ELR (cell line): ENCODE results near the gene MYZAP.

Experiments used
- DNase-seq: peaks from one replicate; pipeline ENCODE4 v3.0.0-alpha.2; 2015; ENCODE audit warnings: low read depth

MYZAP gene

DNA sequence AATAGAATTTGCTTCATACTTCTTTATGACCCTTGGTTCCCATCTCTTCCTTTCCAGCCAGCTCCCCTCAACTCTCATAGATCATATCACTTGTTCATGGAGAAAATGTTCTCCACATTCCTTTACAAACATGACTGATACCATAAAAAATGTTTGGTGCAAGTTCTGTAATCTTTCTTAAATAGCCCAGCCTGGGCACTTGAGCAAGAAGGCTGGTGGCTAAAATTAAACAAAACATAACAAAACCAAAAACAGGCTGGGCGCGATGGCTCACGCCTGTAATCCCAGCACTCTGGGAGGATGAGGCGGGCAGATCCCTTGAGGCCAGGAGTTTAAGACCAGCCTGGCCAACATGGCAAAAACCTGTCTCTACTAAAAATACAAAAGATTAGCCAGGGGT is 105.9 kb downstream of the MYZAP start:
- peak; percentile 19 for DNase-seq

DNA sequence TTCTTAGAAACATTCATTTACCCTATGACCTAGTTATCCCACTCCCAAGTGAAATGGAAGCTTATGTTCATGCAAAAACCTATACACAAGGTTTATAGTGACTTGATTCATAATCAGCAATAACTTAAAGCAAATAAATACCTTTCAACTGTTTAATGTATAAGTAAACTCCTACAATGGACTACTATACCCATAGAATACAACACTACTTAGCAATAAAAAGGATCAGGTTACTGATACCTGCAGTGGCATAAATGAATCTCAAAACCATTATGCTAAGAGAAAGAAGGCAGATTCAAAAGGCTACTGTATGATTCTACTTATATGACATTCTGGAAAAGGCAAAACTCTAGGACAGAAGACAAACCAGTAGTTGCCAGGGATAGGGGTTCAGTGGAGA is 106.5 kb downstream of the MYZAP start:
- no peak for DNase-seq

DNA sequence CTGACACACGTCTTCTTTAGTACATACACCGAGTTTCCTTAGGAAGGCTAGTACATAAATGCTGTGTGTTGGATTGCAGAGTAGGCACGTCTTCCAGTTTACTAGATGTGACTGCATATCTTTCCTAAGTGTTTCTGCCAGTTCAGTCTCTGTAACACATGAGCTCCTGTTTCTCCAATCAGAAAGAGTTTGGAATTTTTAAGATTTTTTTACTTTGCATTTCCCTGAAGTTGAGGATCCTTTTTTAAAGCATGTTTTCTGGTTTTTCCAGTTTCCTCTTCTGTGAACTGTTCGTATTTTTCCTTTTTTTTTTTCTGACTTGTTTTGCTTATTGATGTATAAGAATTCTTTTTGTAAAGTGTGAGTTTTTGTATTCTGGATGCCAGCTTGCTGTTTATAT is 107.3 kb downstream of the MYZAP start:
- DNase-seq: no peak

DNA sequence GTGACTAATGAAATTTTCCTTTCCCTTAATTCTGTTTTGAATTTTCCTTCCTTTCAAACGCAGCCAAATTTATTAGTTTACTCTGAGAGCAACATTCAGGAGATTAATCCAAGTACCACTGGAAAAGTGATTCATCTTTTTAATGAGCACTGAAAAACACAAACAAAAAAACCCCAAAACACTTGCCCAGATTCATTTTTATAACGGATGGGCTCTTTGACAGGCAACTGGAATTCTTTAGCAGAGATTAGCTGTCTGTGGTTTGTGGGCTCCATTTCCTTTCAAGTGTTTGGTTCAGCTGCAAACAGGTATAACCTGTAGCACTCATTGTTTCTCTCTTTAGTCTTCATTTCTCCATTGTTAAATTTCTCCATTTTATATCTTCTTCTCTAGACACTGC is 111.7 kb downstream of the MYZAP start:
- DNase-seq: peak; percentile 51

DNA sequence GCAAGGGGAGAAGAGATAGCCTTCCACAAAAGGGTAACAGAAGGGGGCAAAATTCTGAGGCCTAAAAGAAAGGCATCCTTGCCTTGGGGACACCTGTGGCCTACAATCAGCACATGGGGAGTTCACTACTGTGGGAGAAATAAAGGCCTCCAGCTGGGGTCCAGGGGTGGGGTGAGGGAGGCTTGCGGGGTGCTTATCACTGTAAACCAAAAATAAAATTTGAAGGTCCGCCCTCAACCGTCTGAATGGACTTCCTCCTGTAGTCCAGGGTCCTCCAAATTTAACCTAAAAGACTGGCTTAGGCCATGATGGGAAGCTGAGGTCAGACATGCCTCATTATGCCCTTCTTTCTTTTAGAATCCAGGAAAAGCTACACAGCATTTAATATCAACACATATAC is 112.7 kb downstream of the MYZAP start:
- DNase-seq: no peak

DNA sequence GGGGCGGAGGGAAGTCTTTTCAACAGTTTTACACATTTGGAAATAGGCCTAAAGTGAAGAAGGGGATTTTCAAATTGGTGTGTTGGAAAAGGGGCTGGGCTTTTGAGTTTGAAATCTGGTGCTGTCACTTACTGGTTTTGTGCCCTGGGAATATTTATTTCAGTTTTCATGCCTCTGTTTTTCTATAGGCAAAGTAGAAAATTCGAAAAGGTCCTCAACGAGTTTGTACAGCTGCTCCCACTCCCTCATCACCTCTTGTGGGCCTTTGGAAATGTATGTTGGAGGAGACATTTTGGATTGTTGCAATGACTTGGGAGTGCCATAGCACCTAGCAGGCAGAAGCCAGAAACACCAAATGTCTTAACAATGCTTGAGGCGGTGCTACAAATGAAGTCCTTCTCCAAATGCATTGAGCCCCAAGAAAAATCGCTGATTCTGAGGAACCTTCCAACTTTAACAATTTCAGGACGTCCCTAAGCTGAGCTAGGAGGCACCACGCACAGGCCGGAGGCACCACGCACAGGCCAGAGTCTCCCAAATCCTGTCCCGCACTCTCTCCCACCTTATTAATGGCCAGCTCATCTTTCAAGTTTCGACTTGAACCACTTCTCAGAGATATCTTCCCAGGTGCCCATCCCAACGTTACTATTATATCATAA is 114.2 kb downstream of the MYZAP start:
- no peak for DNase-seq

DNA sequence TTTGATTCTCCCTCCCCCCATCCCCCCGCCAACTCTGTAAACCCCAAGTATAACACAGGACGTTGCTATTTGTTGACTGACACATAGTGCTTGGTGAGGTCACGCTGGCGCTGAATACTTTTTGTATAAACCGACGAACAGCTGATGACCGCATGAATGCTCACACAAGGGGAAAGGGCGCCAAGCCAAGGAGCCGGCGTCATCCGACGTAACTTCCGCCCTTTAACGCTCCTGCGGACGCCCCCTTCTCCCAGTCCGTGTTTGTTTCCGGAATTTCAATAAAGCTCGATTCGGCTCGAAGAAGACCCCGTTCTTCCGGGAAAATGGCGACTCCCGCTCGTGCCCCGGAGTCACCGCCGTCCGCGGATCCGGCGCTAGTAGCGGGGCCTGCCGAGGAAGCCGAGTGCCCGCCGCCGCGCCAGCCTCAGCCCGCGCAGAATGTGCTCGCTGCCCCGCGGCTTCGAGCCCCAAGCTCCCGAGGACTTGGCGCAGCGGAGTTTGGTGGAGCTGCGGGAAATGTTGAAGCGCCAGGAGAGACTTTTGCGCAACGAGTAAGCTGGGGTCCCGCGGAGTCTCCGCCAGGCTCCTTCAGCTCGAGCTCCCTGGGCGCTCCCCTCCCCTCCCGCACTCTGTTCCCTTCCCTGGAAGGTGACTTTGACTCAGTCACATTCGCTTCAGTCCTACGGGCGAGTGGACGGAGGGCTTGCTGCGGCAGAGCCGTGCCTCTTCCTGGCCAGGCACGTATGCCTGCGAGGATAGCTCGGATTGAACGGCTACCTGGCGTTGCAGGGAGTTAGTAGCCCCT is 114.9 kb downstream of the MYZAP start, which contains the start of gene POLR2M:
Gene POLR2M (plus strand): TSS at position 310 of the 805 bp plus-strand sequence. CDS start 129 bp downstream, at position 439.
- peak; percentile 99 for DNase-seq

DNA sequence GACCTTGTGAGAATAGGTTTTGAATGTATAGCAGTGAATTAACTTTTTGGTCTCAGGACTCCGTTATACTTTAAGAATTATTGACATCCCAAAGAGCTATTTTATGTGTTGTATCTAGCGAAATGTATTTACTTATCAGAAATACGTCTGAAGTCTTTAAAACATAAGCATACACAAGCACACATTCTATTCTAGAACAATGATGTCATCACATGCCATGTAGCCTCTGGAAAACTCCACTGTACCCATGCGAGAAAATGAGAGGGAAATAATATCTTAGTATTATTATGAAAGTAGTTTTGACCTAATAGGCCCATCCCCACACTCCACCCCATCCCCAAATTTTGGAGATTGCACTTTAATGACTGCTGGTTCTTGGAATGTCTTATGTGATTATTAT is 116.3 kb downstream of the MYZAP start:
- DNase-seq: peak; percentile 40

DNA sequence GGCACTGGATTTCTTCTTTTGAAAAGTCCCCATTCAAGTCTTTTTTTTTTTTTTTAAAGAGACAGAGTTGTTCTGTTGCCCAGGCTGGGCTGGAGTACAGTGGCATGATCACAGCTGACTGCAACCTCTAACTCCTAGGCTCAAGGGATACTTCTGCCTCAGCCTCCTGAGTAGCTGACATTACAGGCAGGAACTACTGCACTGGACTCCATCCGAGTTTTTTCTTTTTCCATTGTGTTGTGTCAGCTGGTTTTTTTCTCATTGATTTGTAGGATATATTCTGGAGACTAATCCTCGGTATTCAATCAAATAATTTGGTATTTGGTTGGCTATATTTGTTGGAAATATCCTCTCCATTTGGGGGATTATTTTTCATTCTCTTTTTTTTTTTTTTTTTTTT is 126.6 kb downstream of the MYZAP start:
- DNase-seq: no peak

DNA sequence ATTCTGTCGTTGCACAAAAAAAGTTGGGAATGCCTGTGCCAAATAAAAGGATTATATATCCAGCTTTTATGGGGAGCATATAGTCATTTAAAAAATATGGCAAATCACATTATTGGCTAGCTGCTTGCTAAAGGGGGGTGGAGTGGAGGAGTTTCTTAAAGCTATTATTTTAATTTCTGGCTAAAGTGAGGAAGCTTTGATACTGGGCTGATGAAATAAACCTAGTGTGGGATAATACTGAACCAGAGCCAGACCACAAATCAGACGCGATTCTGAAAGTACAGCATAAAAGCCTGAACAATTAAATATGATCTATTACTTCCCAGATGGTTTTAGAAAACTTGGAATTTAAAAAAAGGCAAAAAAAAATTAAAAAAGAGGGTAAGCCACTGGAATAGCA is 129.2 kb downstream of the MYZAP start:
- DNase-seq: no peak

DNA sequence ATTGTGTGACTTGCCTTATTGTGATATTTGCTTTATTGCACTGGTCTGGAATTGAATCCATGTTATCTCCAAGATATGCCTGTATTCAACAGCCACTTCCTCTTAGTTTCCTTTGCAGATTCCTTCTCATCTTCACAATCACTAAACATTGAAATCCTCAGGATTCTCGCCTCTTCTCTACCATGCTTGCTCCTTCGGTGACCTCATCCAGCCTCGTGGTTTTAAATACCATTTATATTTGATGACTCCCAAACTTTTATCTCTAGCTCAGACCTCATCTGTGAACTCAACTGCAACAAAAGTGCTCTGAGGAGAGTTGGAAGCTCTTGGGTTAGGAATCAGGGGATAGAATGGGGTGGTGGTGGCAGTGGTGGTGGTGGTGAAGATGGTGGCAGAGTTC is 134.7 kb downstream of the MYZAP start:
- peak; percentile 17 for DNase-seq

DNA sequence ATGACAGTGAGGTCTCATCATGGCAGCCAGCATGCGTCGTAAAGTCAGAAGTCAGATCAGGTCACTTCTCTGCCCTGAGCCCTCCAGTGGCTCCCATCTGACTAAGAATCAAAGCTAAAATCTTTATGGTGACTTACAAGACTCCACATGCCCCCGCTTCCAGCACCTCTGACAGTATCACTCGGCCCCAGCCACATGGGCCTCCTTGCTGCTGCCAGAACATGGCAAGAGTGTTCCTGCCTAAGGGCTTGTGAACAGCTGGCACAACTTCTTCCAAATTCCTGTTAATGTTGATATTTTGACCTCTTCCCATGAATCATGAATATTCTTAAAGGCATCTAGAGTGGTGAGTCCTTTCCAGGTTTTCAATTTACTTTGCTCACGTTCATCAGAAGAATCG is 135.3 kb downstream of the MYZAP start:
- peak; percentile 15 for DNase-seq

DNA sequence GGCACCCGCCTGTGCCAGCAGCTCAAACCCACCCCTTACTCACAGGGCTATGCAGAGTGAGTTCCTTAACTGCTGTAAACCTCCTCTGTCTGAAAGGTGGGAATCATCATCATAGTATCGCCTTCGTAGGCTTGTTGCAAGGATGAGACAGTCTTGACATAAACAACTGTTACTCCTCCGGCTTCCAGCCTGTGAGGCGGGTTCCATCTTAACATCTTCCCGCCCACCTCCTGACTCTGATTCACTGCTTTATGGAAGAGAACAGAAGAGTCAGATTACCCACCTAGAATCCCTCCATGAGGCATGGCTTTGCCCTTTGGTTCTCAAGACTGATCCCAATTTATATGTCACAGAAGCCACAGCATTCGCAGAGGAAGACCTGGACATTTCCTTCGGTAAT is 136.7 kb downstream of the MYZAP start:
- DNase-seq: no peak

DNA sequence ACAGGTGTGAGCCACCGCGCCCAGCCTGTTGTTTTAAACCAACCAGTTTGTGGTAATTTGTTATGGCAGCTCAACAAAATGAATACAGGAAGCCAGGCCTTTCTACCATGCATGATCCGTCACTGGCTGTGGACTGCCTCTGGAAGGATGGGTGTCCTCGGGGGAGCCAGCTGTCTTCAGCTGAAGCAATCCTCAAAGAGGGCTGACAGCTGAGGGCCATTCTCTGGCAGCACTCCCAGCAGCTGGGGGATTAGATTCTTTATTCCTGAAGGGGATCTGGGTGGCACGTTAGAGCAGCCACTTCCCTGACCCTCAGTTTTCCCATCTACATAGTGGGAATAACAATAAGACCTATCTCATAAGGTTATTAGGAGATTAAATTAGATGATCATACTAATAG is 139.2 kb downstream of the MYZAP start:
- DNase-seq: no peak

DNA sequence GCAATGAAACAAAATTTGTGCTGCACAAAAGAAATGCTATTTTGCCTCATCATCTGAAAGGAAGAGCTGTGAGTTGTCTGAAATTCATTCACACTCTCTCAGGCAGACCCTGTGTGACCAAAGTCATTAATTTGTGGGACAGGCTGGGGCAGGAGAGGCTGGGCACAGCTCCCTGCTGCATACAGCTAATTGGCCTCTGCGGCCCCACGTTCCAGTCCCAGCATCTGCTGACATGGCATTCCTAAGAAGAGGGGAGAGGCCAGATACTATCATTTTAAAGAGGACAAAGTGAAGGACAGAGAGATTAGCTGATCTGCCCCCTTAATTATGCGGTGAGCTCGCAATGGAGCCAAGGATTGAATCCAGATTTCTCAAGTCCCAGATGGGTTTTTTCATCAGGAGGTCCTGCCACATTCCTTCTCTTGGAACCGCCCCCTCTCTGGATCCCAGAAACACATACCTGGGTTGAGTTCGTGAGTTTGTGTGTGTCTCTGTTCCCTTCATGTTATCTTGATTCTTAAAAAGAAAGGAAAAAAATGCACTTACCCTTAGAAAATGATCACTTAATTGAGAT is 139.9 kb downstream of the MYZAP start:
- no peak for DNase-seq

DNA sequence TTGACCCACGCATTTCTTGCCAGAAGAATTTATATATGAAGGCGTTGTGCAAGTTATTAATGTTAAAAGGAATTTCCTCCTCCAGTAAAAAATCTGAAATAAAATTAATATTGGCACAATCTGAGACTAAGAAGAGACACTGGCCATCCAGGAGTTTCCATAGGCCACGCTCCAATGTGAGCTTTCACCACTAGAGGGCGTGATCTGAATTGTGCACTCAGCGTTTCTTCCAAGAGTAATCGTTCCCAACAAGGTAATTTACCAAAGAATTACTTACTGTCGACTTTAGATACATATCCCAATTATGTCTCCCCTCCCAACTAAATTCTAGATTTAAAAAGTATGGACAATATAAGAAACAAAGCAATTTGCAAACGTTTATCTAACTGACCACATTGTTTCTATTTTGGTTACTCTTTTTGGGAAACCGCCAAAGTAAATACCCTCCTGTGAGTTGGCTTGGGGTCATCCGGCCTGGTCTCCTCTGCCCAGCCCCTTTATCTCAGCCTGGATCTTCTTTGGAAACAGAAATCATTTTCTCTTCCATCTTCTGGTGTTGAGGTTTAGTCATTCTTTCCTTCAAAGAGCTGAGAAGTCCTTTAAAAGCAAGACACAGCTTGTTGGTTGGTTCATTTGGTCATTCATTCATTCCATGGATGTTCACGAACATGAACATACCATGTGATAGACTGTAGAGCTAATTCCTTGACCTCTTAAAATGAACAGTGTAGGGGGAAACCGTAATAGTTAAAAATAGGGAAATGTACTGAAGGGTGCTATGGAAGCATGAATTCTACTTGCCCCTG is 141.0 kb downstream of the MYZAP start:
- DNase-seq: peak; percentile 75

DNA sequence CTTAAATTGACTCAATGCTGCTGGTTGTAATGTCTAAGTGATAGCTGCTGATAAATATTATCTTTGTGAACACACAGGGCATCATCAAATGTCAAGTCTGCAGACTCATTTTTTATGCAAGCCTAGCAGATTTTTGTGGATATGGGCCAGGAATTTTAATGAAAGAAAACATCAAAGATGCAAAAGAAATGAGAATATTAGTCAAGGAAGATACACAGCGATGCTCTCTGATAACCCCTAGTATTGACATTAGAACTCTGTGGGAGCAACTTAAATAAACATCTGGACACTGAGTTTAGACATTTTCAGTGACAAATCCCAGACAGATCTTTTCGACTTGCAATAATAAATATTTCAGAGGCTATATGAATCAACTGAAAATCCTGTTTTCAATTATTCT is 143.2 kb downstream of the MYZAP start:
- no peak for DNase-seq
